ENCODE measurements around the gene DGAT2L6. TPM values are rescaled to one million over a fixed set of nuclear protein-coding genes. Genes with fewer than 3 reads are reported as not detected.

The DGAT2L6 gene
- total RNA-seq, 1 donor from 2014 or later, result not detected

GRCh38 chrX:70231666-70232065 lies 54.4 kb downstream of the DGAT2L6 start:
- Mint-ChIP-seq H3K27me3 (ENCODE audit: low read depth, unreplicated experiment) (no peaks in the 10 kb centered on the region), H3K4me1 (ENCODE audit: low read depth, unreplicated experiment) (no peaks in the 10 kb centered on the region), H3K27ac (ENCODE audit: unreplicated experiment) (no peak overlapping the region), H3K36me3 (ENCODE audit: low read depth, unreplicated experiment) (no peaks in the 10 kb centered on the region), H3K4me3 (ENCODE audit: unreplicated experiment) (no peak overlapping the region), H3K9me3 (ENCODE audit: unreplicated experiment) (peaks cover 3% of the 10 kb centered on the region)
- H4K20me1 ChIP-seq (ENCODE audit: insufficient read depth, low read length), result no peaks in the 10 kb centered on the region
- no peaks in the 10 kb centered on the region for H3K36me3 ChIP-seq (ENCODE audit: insufficient read depth, low read length)
- TF ChIP-seq EZH2 (IDR thresholded peaks at IDR 0.05; ENCODE audit: insufficient read depth, low read length), result no peak
- TF ChIP-seq, protein P1, sequence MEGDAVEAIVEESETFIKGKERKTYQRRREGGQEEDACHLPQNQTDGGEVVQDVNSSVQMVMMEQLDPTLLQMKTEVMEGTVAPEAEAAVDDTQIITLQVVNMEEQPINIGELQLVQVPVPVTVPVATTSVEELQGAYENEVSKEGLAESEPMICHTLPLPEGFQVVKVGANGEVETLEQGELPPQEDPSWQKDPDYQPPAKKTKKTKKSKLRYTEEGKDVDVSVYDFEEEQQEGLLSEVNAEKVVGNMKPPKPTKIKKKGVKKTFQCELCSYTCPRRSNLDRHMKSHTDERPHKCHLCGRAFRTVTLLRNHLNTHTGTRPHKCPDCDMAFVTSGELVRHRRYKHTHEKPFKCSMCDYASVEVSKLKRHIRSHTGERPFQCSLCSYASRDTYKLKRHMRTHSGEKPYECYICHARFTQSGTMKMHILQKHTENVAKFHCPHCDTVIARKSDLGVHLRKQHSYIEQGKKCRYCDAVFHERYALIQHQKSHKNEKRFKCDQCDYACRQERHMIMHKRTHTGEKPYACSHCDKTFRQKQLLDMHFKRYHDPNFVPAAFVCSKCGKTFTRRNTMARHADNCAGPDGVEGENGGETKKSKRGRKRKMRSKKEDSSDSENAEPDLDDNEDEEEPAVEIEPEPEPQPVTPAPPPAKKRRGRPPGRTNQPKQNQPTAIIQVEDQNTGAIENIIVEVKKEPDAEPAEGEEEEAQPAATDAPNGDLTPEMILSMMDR (IDR thresholded peaks at IDR 0.05; ENCODE audit: insufficient read depth, low read depth, low read length), result no peak
- no peaks in the 10 kb centered on the region for H3K79me2 ChIP-seq (ENCODE audit: insufficient read depth, low read length)
- H3K27ac ChIP-seq (ENCODE audit: low read depth, low read length), result no peak overlapping the region
- H2AFZ ChIP-seq (ENCODE audit: low read depth, low read length), result no peak overlapping the region
- FAIRE-seq, result peak; percentile 56
- H3K4me3 ChIP-seq (ENCODE audit: insufficient read depth, low read depth, low read length), result no peak overlapping the region
- H3K9me3 ChIP-seq (ENCODE audit: insufficient read depth, low read depth, low read length), result no peaks in the 10 kb centered on the region
- H3K4me2 ChIP-seq (ENCODE audit: low read length), result no peak overlapping the region
- DNase-seq (ENCODE audit: low read depth), result no peak
- H3K27me3 ChIP-seq (ENCODE audit: insufficient read depth, low read length), result no peaks in the 10 kb centered on the region
- no peak overlapping the region for H3K9ac ChIP-seq (ENCODE audit: low read length)
- H3K4me1 ChIP-seq (ENCODE audit: insufficient read depth, low read length), result no peaks in the 10 kb centered on the region

DNA sequence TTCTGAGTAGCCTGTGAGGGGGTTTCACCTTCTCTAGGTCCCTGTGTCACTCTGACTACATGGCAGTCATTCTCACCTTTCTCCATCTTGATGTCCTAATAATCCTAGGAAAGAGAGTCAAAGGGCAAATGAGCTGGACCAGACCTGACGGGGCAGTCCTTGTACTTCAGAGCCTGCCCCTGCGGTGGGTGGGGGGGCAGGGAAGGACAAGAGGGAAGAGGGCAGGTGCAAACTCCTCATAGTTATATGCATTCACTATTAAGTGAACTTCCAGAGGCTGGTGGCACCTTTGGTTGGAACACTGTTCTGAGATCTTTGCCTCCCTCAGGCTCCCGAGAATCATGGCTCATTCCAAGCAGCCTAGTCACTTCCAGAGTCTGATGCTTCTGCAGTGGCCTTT lies 57.1 kb downstream of the DGAT2L6 start, which contains the start of gene AWAT1:
Gene AWAT1, plus strand, starts transcription at position 301 of the 400 bp plus-strand sequence. Its CDS starts 41 bp downstream, at position 342.
- no peak within 1 kb of the TSS for H3K4me2 ChIP-seq (ENCODE audit: low read length)
- no peak within 1 kb of the TSS for H3K4me3 ChIP-seq (ENCODE audit: insufficient read depth, low read depth, low read length)
- H3K4me1 Mint-ChIP-seq (ENCODE audit: low read depth, unreplicated experiment), result no peaks in the 10 kb centered on the region
- no peak for DNase-seq (ENCODE audit: low read depth)
- H3K9me3 ChIP-seq (ENCODE audit: insufficient read depth, low read depth, low read length), result no peaks in the 10 kb centered on the region
- no peak for TF ChIP-seq EZH2 (IDR thresholded peaks at IDR 0.05; ENCODE audit: insufficient read depth, low read length)
- TF ChIP-seq, protein P1 (IDR thresholded peaks at IDR 0.05; ENCODE audit: insufficient read depth, low read depth, low read length), result no peak
- no peak within 1 kb of the TSS for H3K4me3 Mint-ChIP-seq (ENCODE audit: unreplicated experiment)
- H3K27me3 ChIP-seq (ENCODE audit: insufficient read depth, low read length), result no peaks in the 10 kb centered on the region
- H3K36me3 Mint-ChIP-seq (ENCODE audit: low read depth, unreplicated experiment), result no peaks in the 10 kb centered on the region
- H3K9ac ChIP-seq (ENCODE audit: low read length), result no peak within 1 kb of the TSS
- no peak within 1 kb of the TSS for H3K27ac ChIP-seq (ENCODE audit: low read depth, low read length)
- H3K27ac Mint-ChIP-seq (ENCODE audit: unreplicated experiment), result no peak within 1 kb of the TSS
- FAIRE-seq, result no peak
- H3K4me1 ChIP-seq (ENCODE audit: insufficient read depth, low read length), result no peaks in the 10 kb centered on the region
- no peaks in the 10 kb centered on the region for H3K79me2 ChIP-seq (ENCODE audit: insufficient read depth, low read length)
- H4K20me1 ChIP-seq (ENCODE audit: insufficient read depth, low read length), result no peaks in the 10 kb centered on the region
- no peak within 1 kb of the TSS for H2AFZ ChIP-seq (ENCODE audit: low read depth, low read length)
- no peaks in the 10 kb centered on the region for H3K27me3 Mint-ChIP-seq (ENCODE audit: low read depth, unreplicated experiment)
- H3K36me3 ChIP-seq (ENCODE audit: insufficient read depth, low read length), result no peaks in the 10 kb centered on the region
- H3K9me3 Mint-ChIP-seq (ENCODE audit: unreplicated experiment), result no peaks in the 10 kb centered on the region

GRCh38 chrX:70240751-70241150 lies 63.5 kb downstream of the DGAT2L6 start:
- FAIRE-seq, result peak; percentile 72

More at GRCh38 chrX:70240751-70241150, 63.5 kb downstream of the DGAT2L6 start:
- H3K36me3 Mint-ChIP-seq (ENCODE audit: low read depth, unreplicated experiment), result no peaks in the 10 kb centered on the region
- H3K27me3 Mint-ChIP-seq (ENCODE audit: low read depth, unreplicated experiment), result no peaks in the 10 kb centered on the region
- H3K4me1 ChIP-seq (ENCODE audit: insufficient read depth, low read length), result no peaks in the 10 kb centered on the region
- H3K9ac ChIP-seq (ENCODE audit: low read length), result no peak overlapping the region
- no peak overlapping the region for H3K4me3 Mint-ChIP-seq (ENCODE audit: unreplicated experiment)
- H3K4me1 Mint-ChIP-seq (ENCODE audit: low read depth, unreplicated experiment), result no peaks in the 10 kb centered on the region
- no peak for TF ChIP-seq EZH2 (IDR thresholded peaks at IDR 0.05; ENCODE audit: insufficient read depth, low read length)
- TF ChIP-seq, protein P1 (IDR thresholded peaks at IDR 0.05; ENCODE audit: insufficient read depth, low read depth, low read length), result no peak
- H3K4me3 ChIP-seq (ENCODE audit: insufficient read depth, low read depth, low read length), result no peak overlapping the region
- no peaks in the 10 kb centered on the region for H3K9me3 ChIP-seq (ENCODE audit: insufficient read depth, low read depth, low read length)
- no peaks in the 10 kb centered on the region for H3K36me3 ChIP-seq (ENCODE audit: insufficient read depth, low read length)
- H3K27me3 ChIP-seq (ENCODE audit: insufficient read depth, low read length), result no peaks in the 10 kb centered on the region
- no peak overlapping the region for H3K4me2 ChIP-seq (ENCODE audit: low read length)
- no peaks in the 10 kb centered on the region for H3K9me3 Mint-ChIP-seq (ENCODE audit: unreplicated experiment)
- no peak overlapping the region for H3K27ac Mint-ChIP-seq (ENCODE audit: unreplicated experiment)
- H4K20me1 ChIP-seq (ENCODE audit: insufficient read depth, low read length), result no peaks in the 10 kb centered on the region
- no peaks in the 10 kb centered on the region for H3K79me2 ChIP-seq (ENCODE audit: insufficient read depth, low read length)
- no peak overlapping the region for H3K27ac ChIP-seq (ENCODE audit: low read depth, low read length)
- no peak overlapping the region for H2AFZ ChIP-seq (ENCODE audit: low read depth, low read length)
- no peak for DNase-seq (ENCODE audit: low read depth)

All from astrocyte (in vitro differentiated cells and primary cell).